ENCODE data around the gene PRDM5.

Gene PRDM5

GRCh38 chr4:120853161-120853935 is 69.2 kb downstream of the PRDM5 start:
- DNase-seq = no peak

- no peak for DNase-seq
Observed at GRCh38 chr4:120850018-120850599, 72.4 kb downstream of the PRDM5 start.

GRCh38 chr4:120847019-120847582 is 75.4 kb downstream of the PRDM5 start:
- DNase-seq = no peak

- no peak for DNase-seq
Observed at GRCh38 chr4:120844528-120844921, 78.0 kb downstream of the PRDM5 start.

- DNase-seq = peak; percentile 2
Observed at GRCh38 chr4:120843849-120844527, 78.5 kb downstream of the PRDM5 start.

- no peak for DNase-seq
Observed at GRCh38 chr4:120842031-120842430, 80.5 kb downstream of the PRDM5 start.

GRCh38 chr4:120841580-120841979 is 80.9 kb downstream of the PRDM5 start:
- DNase-seq = no peak

- DNase-seq = no peak
Observed at GRCh38 chr4:120839974-120840751, 82.4 kb downstream of the PRDM5 start.

GRCh38 chr4:120839334-120839973 is 83.1 kb downstream of the PRDM5 start:
- no peak for DNase-seq

GRCh38 chr4:120838784-120839183 is 83.7 kb downstream of the PRDM5 start:
- no peak for DNase-seq

- no peak for DNase-seq
Observed at GRCh38 chr4:120837656-120838055, 84.9 kb downstream of the PRDM5 start.

GRCh38 chr4:120835342-120835741 is 87.2 kb downstream of the PRDM5 start:
- DNase-seq = no peak

GRCh38 chr4:120830204-120830603 is 92.3 kb downstream of the PRDM5 start:
- no peak for DNase-seq

GRCh38 chr4:120829113-120829831 is 93.3 kb downstream of the PRDM5 start:
- DNase-seq = peak; percentile 15

- DNase-seq = no peak
Observed at GRCh38 chr4:120826853-120827252, 95.7 kb downstream of the PRDM5 start.

GRCh38 chr4:120826449-120826848 is 96.1 kb downstream of the PRDM5 start:
- no peak for DNase-seq

- DNase-seq = no peak
Observed at GRCh38 chr4:120824946-120825345, 97.6 kb downstream of the PRDM5 start.

GRCh38 chr4:120821977-120822376 is 100.5 kb downstream of the PRDM5 start:
- DNase-seq = no peak

GRCh38 chr4:120821029-120821428 is 101.5 kb downstream of the PRDM5 start:
- no peak for DNase-seq

GRCh38 chr4:120819805-120820437 is 102.6 kb downstream of the PRDM5 start:
- no peak for DNase-seq

GRCh38 chr4:120816296-120816965 is 106.1 kb downstream of the PRDM5 start:
- no peak for DNase-seq
